ENCODE results near the gene ZFP3.
"Not testable (repeated sequence)": the region's sequence is repeated elsewhere in the genome, so short reads cannot be mapped to it uniquely, and the experiment has no call there.

DNA sequence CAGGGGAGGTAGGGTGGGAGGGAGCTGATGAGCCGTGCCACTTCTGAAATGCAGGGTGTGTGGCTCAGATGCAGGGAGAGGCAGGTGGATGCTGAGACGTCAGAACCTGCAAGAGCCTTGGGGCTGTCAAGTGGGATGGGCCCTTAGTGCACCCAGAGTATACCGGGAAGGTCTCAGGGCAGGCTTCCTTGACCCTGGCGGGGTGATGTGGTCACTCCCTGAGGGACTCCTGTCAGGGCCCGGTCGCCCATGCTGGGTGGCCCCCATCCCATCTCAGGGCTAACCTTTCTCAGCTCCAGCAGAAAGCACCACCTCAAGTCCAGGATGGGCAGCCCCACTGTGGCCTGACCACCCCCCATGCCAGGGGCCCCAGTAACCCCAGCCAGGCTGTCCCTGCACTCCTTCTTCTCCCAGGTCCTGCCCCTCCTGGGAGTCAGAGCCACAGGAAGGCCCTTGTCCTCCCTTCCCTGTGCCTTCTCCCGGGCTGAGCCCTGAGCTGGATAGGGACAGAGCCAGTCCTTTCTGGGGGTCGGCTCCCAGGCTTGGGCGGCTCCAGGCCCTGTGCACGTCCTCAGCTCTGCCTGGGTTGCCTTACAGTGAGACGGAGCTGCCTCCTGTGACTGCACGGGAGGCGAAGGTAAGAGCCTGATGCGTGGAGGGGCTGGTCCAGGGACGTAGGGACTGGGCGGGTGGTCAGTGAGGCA is 53.7 kb downstream of the ZFP3 start:
- not testable (repeated sequence) for TF ChIP-seq POLR2AphosphoS5 (IDR thresholded peaks at IDR 0.05; ENCODE audit: insufficient read depth, low read depth, low read length); POLR2A (IDR thresholded peaks at IDR 0.05; ENCODE audit: low read depth, low read length); MYC (IDR thresholded peaks at IDR 0.05; ENCODE audit: low read depth, low read length); EZH2 (IDR thresholded peaks at IDR 0.05; ENCODE audit: borderline replicate concordance, low read depth, low read length, severe bottlenecking); GATA2 (IDR thresholded peaks at IDR 0.05; ENCODE audit: insufficient read depth, insufficient read length, low read depth, low read length); FOS (IDR thresholded peaks at IDR 0.05; ENCODE audit: borderline replicate concordance, insufficient read depth, low read length)
- TF ChIP-seq, protein P1, sequence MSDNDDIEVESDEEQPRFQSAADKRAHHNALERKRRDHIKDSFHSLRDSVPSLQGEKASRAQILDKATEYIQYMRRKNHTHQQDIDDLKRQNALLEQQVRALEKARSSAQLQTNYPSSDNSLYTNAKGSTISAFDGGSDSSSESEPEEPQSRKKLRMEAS (IDR thresholded peaks at IDR 0.05; ENCODE audit: insufficient read depth, insufficient read length), result not testable (repeated sequence)
- TF ChIP-seq, protein P2, sequence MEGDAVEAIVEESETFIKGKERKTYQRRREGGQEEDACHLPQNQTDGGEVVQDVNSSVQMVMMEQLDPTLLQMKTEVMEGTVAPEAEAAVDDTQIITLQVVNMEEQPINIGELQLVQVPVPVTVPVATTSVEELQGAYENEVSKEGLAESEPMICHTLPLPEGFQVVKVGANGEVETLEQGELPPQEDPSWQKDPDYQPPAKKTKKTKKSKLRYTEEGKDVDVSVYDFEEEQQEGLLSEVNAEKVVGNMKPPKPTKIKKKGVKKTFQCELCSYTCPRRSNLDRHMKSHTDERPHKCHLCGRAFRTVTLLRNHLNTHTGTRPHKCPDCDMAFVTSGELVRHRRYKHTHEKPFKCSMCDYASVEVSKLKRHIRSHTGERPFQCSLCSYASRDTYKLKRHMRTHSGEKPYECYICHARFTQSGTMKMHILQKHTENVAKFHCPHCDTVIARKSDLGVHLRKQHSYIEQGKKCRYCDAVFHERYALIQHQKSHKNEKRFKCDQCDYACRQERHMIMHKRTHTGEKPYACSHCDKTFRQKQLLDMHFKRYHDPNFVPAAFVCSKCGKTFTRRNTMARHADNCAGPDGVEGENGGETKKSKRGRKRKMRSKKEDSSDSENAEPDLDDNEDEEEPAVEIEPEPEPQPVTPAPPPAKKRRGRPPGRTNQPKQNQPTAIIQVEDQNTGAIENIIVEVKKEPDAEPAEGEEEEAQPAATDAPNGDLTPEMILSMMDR (IDR thresholded peaks at IDR 0.05; ENCODE audit: extremely low read depth in 1 of 2, insufficient read depth in 1 of 2, low read depth in 1 of 2, low read length in 2 of 2), result not testable (repeated sequence)
